ENCODE data around the gene VEGFA.

VEGFA gene

GRCh38 chr6:43826730-43827129, 56.7 kb downstream of the VEGFA start:
- DNase-seq, result no peak

DNA sequence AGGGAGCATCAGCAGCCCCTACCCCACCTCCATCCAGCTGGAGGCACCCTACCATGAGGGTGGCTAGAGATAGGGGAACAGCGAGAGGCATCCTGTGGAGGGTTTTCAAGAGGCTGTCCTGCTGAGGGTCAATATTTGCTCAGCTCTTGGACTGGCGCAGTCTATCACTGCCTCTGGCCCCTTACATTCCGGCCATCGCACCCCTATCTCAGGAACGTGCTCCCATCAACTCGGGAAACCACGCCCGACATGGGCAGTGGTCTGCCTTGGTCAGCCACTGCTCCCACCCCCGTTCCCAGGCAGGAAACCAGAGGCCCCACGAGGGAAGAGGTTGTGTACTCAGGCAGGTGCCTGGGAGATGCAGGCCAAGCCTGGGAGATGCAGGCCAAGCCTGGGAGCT, 57.9 kb downstream of the VEGFA start:
- no peak for DNase-seq

DNA sequence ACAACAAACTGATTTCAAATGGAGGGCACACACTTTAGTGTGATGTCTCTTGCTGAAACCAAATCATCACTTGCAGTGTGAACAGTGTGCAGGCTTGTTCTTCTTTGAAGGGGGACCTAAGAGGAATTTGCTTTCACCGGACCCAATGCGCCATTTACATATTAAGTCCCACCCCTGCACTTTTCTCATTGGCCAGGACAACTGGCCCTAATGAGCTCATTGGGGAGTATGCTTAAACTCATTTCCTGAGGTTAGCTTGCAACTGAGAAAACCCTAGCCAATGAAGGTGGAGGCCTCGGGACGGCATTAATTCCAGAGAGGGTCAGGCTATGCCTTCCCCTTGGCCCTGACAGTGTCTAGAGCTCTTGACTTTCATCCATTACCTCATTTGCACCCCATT, 58.7 kb downstream of the VEGFA start:
- DNase-seq, result no peak

DNA sequence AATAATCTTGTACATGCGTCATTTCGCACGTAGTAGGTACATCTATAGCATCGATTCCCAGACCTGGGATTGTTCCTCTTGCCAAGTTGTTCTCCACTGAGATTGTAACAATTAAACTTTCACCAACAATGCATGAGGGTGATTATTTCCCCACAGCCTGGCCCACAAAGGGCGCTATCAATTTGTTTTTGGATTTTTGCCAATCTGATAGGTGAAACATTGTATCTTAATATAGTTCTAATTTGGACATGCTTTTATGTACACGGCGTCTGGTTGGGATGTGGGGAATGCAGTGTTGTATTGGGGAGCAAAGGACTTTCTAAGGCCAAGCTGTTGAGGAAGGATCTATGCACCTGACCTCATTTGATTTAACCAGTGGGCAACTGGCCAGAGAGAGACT, 59.5 kb downstream of the VEGFA start:
- DNase-seq, result no peak

GRCh38 chr6:43830775-43831174, 60.8 kb downstream of the VEGFA start:
- no peak for DNase-seq

- no peak for DNase-seq
Observed at GRCh38 chr6:43831191-43831590, 61.2 kb downstream of the VEGFA start.

- DNase-seq, result no peak
Observed at GRCh38 chr6:43833223-43833995, 63.4 kb downstream of the VEGFA start.

- DNase-seq, result no peak
Observed at GRCh38 chr6:43833996-43834390, 64.0 kb downstream of the VEGFA start.

DNA sequence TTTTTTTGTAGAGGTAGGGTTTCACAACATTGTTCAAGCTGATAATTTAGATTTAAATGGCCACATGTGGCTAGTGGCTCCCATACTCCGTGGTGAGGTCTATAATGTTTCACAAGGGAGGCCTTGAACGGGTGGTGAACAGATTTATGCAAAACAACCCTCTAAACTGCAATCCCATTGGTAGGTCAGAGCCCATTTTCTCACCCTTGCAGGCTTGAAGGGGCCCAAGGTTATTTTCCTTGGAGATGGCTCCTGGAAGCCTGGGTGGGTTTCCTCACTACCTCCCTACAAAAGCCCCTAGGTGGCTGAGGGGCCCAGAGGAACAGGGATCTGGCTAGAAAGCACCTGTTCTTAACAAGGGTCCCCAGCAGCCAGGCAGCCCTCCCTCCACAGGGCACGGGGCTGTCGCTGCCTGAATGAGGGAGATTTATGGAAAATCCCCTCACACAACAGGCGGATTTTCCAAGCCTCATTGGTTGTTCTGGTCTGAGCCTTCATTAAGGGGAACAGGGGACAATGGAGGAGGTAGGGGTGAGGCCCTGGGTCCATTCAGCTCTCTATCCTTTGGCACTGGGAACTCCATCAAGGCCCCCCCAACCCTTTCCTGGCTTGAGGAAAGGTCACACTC, 64.6 kb downstream of the VEGFA start:
- no peak for DNase-seq

GRCh38 chr6:43835872-43836419, 65.9 kb downstream of the VEGFA start:
- DNase-seq, result no peak
